Measurements from ENCODE around the gene OSCAR. TPM values are rescaled to one million over a fixed set of nuclear protein-coding genes. Genes with fewer than 3 reads are reported as not detected.

Gene OSCAR
- total RNA-seq, 2 experiments from 2014 or later = 0.29 to 0.59 TPM

DNA sequence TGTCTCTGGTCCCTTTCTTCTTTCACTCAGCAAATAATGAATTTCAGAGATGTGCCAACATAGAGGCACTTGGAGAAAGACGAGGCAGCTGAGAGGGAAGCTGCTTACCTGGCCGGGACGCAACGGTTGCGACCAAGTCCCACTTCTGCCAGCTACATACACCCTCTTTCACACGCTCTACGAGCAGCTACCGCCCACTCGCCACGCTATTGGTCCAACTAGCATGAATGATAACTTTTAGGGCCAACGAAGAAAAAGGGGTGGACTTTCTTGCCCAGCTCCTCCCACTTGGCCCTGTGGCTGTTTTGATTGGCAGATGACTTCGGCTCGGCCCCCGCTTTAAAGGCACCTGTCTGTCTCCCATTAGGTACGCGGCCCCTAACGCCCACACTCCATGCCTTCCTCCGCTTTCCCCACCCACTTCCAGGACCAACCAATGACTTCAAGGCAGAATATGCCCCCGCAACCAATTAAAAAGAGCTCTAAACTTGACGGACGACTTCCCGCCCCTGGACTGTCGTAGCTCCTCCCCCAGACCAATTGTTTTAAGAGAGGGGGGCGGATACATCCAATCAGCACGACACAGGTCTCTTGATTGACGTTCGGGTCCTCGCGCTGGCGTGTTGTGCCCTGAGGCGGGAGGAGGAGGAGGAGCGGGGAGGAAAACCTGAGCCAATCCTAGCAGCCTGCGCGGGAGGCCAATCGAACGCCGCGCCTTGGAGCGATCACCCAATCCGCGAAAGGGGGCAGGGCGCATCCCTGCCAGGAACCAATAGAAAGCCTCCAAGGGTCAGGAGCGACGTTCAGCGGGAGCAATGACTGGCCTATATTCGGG, 36.5 kb upstream of the OSCAR start:
- ChIA-PET CTCF (interaction anchor here (0.6 to 1.6 kb wide), 6 partner anchors 19 to 129 kb away, joined by 3 to 9 read pairs (median 4); partner anchors contain the start of genes LENG1, MBOAT7, PRPF31 and TFPT), POLR2A (interaction anchor here (0.8 to 3.0 kb wide), 13 partner anchors 18 to 326 kb away, joined by 3 to 17 read pairs (median 5); partner anchors contain the start of genes LENG1, LENG9, MBOAT7 and MYADM)
- peaks cover 50% of the 10 kb centered on the region for H3K4me1 Mint-ChIP-seq (ENCODE audit: low read depth)
- H3K27ac Mint-ChIP-seq = peak overlapping the region; percentile 76
- DNase-seq = peak; percentile 100
- H3K36me3 Mint-ChIP-seq = peaks cover 3% of the 10 kb centered on the region
- no peaks in the 10 kb centered on the region for H3K9me3 Mint-ChIP-seq
- peak overlapping the region; percentile 86 for H3K4me3 Mint-ChIP-seq
- intact Hi-C loops (cut with micrococcal nuclease) = loop anchor here (1.0 kb wide), 6 partner anchors 22 to 268 kb away; partner anchors contain the start of genes LENG1, NDUFA3, PRPF31 and TFPT
- H3K27me3 Mint-ChIP-seq = no peaks in the 10 kb centered on the region

DNA sequence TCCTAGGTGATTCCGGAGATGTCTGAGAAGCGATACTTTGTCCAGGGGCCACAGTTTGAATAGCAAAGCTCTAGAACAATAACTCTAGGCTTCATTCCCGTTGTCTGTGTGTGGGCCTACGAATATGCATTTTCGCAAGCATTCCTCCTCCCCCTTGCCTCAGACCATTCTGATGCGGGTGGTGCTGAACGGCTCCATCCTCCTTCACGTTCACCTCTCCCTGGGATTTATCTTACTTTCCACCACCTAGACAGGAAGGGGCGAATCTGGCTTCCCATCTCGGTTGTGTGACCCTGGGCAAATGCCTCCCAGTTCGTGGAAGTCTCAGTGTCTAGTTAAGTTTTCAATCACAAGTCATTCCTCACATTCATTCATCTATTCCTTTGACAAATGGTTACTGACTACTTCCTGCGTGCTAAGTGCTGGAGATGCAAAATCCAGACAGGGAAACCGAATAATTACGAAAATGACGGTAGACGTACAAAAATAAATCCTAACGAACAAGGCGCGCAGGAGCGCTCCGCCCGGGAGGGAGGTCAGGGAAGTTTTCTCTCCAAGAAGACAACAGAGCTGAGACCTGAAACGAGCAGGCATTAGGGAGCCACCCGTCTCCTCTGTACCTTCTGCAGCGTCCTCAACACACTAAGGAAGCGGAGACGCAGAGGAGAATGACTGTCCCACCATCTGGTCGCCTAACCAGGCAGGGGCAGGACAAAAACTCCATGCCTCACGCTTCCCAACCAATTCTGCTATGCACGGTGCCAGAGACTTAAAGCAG, 35.7 kb upstream of the OSCAR start:
- DNase-seq = no peak
- H3K36me3 Mint-ChIP-seq = peaks cover 8% of the 10 kb centered on the region
- ChIA-PET CTCF (interaction anchor here (1.1 to 1.6 kb wide), 3 partner anchors 24 to 53 kb away, joined by 3 to 9 read pairs (median 9); partner anchors contain the start of genes LENG1 and MBOAT7), POLR2A (interaction anchor here (0.8 to 3.0 kb wide), 12 partner anchors 19 to 327 kb away, joined by 3 to 17 read pairs (median 6); partner anchors contain the start of genes LENG1, LENG9, MBOAT7 and MYADM)
- H3K4me3 Mint-ChIP-seq = peak overlapping the region; percentile 86
- H3K27ac Mint-ChIP-seq = peak overlapping the region; percentile 76
- no peaks in the 10 kb centered on the region for H3K27me3 Mint-ChIP-seq
- no peaks in the 10 kb centered on the region for H3K9me3 Mint-ChIP-seq
- intact Hi-C loops (cut with micrococcal nuclease) = no loop called here
- peaks cover 42% of the 10 kb centered on the region for H3K4me1 Mint-ChIP-seq (ENCODE audit: low read depth)

DNA sequence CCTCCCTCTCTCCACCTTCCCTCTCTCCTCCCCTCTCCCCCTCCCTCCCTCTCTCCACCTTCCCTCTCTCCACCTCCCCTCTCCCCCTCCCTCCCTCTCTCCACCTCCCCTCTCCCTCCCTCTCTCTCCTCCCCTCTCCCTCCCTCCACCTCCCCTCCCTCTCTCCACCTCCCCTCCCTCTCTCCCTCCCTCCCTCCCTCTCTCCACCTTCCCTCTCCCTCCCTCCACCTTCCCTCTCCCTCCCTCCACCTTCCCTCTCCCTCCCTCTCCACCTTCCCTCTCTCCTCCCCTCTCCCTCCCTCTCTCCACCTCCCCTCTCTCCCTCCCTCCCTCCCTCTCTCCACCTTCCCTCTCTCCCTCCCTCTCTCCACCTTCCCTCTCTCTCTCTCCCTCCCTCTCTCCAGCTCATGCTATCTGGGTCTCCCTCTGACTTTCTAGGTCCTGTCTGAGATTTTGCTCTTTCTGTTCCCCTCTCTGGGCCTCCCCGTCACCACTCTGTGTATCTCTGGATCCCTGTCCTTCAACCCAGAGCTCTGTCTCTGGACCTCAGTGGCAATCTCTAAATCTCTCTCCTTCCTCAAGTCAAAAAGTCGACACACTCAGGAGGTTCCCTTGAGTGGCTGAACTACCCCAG, 33.5 kb upstream of the OSCAR start:
- ChIA-PET CTCF (no interaction called here), POLR2A (no interaction called here)
- H3K4me3 Mint-ChIP-seq = no peak overlapping the region
- no peak for DNase-seq
- H3K4me1 Mint-ChIP-seq (ENCODE audit: low read depth) = peaks cover 21% of the 10 kb centered on the region
- H3K27me3 Mint-ChIP-seq = no peaks in the 10 kb centered on the region
- intact Hi-C loops (cut with micrococcal nuclease) = no loop called here
- H3K36me3 Mint-ChIP-seq = peaks cover 11% of the 10 kb centered on the region
- no peaks in the 10 kb centered on the region for H3K9me3 Mint-ChIP-seq
- H3K27ac Mint-ChIP-seq = peak overlapping the region; percentile 9

DNA sequence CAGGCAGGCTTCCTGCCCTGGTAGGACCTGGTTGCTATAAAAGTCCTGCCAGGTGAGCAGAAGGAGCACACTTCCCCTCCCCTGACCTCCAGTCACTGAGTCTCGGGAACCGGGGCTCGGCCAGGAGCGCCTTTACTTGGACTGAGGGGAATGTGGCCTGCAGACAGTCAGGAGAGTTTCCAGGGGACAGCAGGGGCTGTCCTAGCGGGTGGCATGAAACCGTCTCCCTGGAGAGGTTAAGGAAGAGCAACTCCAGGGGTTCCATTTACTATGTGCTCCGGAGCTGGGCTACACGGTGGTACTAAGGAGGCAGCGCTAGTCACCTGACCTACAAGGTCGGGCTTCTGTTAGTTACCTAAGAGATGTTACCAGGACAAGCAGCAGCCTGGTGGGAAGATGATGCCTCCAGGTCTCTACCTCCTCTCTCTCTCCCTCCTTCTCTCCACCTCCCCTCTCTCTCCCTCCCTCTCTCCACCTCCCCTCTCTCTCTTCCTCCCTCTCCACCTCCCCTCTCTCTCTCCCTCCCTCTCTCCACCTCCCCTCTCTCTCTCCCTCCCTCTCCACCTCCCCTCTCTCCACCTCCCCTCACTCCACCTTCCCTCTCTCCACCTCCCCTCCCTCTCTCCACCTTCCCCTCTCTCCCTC, 32.8 kb upstream of the OSCAR start:
- DNase-seq = no peak
- ChIA-PET POLR2A (no interaction called here), CTCF (no interaction called here)
- no peaks in the 10 kb centered on the region for H3K9me3 Mint-ChIP-seq
- intact Hi-C loops (cut with micrococcal nuclease) = no loop called here
- H3K4me1 Mint-ChIP-seq (ENCODE audit: low read depth) = peaks cover 15% of the 10 kb centered on the region
- no peak overlapping the region for H3K27ac Mint-ChIP-seq
- H3K4me3 Mint-ChIP-seq = no peak overlapping the region
- H3K36me3 Mint-ChIP-seq = peaks cover 11% of the 10 kb centered on the region
- H3K27me3 Mint-ChIP-seq = no peaks in the 10 kb centered on the region

DNA sequence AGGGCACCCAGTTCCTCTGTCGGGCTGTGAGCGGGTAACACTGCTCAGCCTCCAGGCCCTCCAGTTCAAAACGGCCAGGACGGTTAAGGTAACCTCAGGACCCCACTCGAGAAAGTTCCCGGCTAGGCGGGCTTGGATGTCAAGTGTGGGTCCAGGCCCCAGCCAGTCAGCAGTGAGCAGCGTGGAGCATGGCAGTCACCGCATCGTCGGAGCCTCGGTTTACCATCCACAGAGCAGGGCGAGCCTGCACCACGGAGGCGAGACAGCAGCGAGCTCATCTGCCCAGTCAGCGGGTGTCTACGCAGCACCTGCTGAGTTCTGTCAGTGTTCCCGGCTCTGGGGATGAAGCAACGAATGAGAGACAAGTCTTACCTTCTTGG, 29.0 kb upstream of the OSCAR start:
- CTCF ChIA-PET = no interaction called here

DNA sequence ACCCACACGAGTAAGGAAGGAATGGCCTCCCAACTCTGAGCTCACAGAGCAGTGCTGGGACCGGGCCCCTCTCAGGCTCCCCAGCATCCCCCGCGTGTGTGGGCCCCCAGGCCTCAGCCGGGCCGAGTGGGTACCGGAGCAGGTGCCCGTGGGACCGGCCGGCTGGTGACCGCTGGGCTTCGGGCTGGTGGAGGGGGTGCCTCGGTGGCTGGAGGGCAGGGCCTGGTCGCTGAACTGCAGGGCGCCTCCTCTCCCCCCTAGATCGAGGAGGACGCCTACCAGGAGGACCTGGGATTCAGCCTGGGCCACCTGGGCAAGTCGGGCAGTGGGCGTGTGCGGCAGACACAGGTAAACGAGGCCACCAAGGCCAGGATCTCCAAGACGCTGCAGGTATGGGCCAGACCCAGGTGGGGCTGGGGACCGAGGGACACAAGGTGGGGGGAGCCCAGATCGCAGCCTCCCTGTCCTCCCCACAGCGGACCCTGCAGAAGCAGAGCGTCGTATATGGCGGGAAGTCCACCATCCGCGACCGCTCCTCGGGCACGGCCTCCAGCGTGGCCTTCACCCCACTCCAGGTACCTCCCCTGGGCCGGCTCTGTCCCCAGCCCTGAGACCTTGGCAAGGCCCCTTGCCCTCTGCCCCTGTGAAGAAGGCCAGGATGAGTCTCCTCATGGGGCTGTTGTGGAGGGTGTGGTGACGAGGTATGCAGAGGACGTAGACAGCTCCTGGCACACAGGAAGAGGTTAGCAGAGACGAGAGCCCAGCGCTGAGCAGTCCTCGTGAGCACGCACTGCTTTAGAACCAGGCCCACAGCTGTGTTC, 28.4 kb upstream of the OSCAR start:
- H3K27me3 Mint-ChIP-seq = no peaks in the 10 kb centered on the region
- CTCF ChIA-PET = no interaction called here
- intact Hi-C loops (cut with micrococcal nuclease) = no loop called here

More for the DNA sequence above, 29.0 kb upstream of the OSCAR start:
- no peak overlapping the region for H3K4me3 Mint-ChIP-seq
- no peaks in the 10 kb centered on the region for H3K27me3 Mint-ChIP-seq
- H3K9me3 Mint-ChIP-seq = no peaks in the 10 kb centered on the region
- POLR2A ChIA-PET = no interaction called here
- no peak for DNase-seq
- intact Hi-C loops (cut with micrococcal nuclease) = no loop called here
- H3K27ac Mint-ChIP-seq = no peak overlapping the region
- peaks cover 3% of the 10 kb centered on the region for H3K4me1 Mint-ChIP-seq (ENCODE audit: low read depth)
- peaks cover 19% of the 10 kb centered on the region for H3K36me3 Mint-ChIP-seq

DNA sequence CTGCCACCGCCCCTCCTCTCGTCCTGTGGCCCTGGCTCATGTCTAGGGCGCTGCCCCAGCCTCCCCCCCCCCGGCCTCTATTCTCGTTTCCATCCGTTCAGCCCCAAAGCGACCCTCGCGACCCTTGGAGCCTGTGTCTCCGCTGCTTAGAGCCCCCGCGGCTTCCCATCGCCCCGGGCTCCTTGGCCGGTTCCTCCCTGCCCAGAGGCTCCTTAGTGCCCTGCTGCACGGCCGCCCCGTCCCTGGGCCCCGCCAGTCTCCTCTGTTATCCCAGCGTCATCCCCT, 27.8 kb upstream of the OSCAR start:
- no peaks in the 10 kb centered on the region for H3K9me3 Mint-ChIP-seq
- DNase-seq = no peak
- CTCF ChIA-PET = no interaction called here
- peaks cover 24% of the 10 kb centered on the region for H3K36me3 Mint-ChIP-seq
- no peak overlapping the region for H3K4me3 Mint-ChIP-seq
- intact Hi-C loops (cut with micrococcal nuclease) = no loop called here
- H3K27me3 Mint-ChIP-seq = no peaks in the 10 kb centered on the region
- no peaks in the 10 kb centered on the region for H3K4me1 Mint-ChIP-seq (ENCODE audit: low read depth)
- POLR2A ChIA-PET = no interaction called here
- H3K27ac Mint-ChIP-seq = no peak overlapping the region

More for the DNA sequence above, 28.4 kb upstream of the OSCAR start:
- POLR2A ChIA-PET = no interaction called here
- Mint-ChIP-seq H3K4me3 (no peak overlapping the region), H3K27ac (no peak overlapping the region), H3K36me3 (peaks cover 22% of the 10 kb centered on the region), H3K4me1 (ENCODE audit: low read depth) (no peaks in the 10 kb centered on the region), H3K9me3 (no peaks in the 10 kb centered on the region)
- no peak for DNase-seq

DNA sequence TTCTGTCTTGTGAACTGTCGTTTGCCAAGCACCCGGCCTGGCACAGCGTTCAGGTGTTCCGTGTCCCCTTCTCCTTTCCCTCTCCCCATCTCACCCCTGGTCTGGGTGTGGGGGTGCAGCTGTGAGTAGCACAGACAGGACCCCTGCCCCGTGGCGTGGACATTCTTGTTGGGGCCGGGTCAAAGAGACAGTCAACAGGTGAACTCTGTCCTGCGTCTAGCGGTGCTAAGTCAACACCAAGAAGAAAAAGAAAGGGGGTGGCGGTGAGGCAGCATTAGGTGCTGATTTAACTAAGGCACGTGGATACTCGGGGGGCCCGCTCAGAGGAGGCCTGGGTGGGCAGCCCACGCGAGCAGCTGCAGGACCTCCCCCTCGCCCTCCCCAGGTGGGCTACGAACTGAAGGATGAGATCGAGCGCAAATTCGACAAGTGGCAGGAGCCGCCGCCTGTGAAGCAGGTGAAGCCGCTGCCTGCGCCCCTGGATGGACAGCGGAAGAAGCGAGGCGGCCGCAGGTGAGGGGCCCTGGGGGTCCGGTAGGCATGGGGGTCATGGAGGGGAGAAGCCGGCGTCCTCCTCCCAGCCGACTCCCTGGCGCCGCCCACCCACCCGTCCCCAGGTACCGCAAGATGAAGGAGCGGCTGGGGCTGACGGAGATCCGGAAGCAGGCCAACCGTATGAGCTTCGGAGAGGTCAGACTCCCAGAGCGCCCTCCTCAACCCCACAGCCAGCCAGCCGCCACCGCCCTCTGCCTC, 27.3 kb upstream of the OSCAR start:
- H3K27me3 Mint-ChIP-seq = no peaks in the 10 kb centered on the region
- ChIA-PET CTCF (no interaction called here), POLR2A (no interaction called here)
- H3K27ac Mint-ChIP-seq = no peak overlapping the region
- H3K36me3 Mint-ChIP-seq = peaks cover 26% of the 10 kb centered on the region
- no peaks in the 10 kb centered on the region for H3K4me1 Mint-ChIP-seq (ENCODE audit: low read depth)
- H3K9me3 Mint-ChIP-seq = no peaks in the 10 kb centered on the region
- DNase-seq = no peak
- intact Hi-C loops (cut with micrococcal nuclease) = no loop called here
- H3K4me3 Mint-ChIP-seq = no peak overlapping the region

DNA sequence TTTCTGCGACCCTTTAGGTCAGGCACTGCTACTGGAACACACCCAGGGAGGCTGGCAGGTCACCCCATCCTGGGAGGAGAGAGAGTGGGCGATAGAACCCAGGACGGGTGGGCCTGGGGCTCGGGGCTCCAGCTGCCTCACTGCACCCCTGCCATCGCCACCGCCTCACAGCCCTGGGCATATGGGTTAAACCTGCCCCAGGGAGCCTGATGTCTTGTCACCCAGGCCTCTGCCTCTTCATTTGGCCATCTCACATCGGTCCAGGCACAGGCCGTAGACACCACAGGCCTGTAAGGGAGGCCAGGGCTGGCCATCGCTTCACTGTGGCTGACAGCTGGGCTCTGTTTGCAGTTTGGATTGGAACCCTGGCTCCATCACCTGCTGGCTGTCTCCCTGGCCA, 25.1 kb upstream of the OSCAR start:
- peaks cover 25% of the 10 kb centered on the region for H3K36me3 Mint-ChIP-seq
- intact Hi-C loops (cut with micrococcal nuclease) = no loop called here
- no peaks in the 10 kb centered on the region for H3K9me3 Mint-ChIP-seq
- CTCF ChIA-PET = no interaction called here
- no peak overlapping the region for H3K27ac Mint-ChIP-seq
- no peaks in the 10 kb centered on the region for H3K4me1 Mint-ChIP-seq (ENCODE audit: low read depth)
- POLR2A ChIA-PET = no interaction called here
- no peaks in the 10 kb centered on the region for H3K27me3 Mint-ChIP-seq
- DNase-seq = no peak
- H3K4me3 Mint-ChIP-seq = no peak overlapping the region

DNA sequence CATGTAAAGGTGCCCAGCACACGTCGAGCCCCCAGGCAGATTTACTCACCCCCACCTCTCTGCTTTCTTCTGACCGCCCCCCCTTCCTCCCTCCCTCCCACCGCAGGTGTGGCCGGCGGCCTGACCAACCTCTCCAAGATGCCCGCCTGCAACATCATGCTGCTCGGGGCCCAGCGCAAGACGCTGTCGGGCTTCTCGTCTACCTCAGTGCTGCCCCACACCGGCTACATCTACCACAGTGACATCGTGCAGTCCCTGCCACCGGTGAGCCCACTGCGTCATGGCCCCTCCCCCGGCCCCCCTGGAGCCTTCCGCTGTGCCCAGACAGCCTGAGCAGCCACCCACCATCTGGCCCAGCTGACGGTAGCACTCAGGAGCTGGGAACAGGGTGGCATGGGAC, 23.8 kb upstream of the OSCAR start:
- no peaks in the 10 kb centered on the region for H3K4me1 Mint-ChIP-seq (ENCODE audit: low read depth)
- H3K9me3 Mint-ChIP-seq = no peaks in the 10 kb centered on the region
- no peak overlapping the region for H3K4me3 Mint-ChIP-seq
- DNase-seq = no peak
- intact Hi-C loops (cut with micrococcal nuclease) = no loop called here
- ChIA-PET POLR2A (no interaction called here), CTCF (no interaction called here)
- peaks cover 30% of the 10 kb centered on the region for H3K36me3 Mint-ChIP-seq
- no peak overlapping the region for H3K27ac Mint-ChIP-seq
- no peaks in the 10 kb centered on the region for H3K27me3 Mint-ChIP-seq

DNA sequence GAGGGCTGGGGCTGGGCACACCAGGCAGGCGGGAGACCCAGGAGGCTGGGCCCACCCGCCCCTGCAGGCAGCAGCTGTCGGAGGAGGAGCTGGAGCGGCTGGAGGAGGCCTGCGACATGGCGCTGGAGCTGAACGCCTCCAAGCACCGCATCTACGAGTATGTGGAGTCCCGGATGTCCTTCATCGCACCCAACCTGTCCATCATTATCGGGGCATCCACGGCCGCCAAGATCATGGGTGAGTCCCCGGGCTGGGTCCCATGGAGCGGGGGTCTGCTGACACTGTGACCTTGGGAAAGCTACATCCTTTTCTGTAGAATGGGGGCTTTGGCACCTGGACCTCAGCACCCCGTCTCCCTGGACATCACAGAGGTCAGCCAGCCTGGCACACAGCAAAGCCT, 23.1 kb upstream of the OSCAR start:
- intact Hi-C loops (cut with micrococcal nuclease) = no loop called here
- no peaks in the 10 kb centered on the region for H3K9me3 Mint-ChIP-seq
- peaks cover 28% of the 10 kb centered on the region for H3K36me3 Mint-ChIP-seq
- H3K27me3 Mint-ChIP-seq = no peaks in the 10 kb centered on the region
- no peak overlapping the region for H3K27ac Mint-ChIP-seq
- H3K4me1 Mint-ChIP-seq (ENCODE audit: low read depth) = no peaks in the 10 kb centered on the region
- H3K4me3 Mint-ChIP-seq = no peak overlapping the region
- CTCF ChIA-PET = no interaction called here
- no peak for DNase-seq
- POLR2A ChIA-PET = no interaction called here
